NT2/D1 (cell line): ENCODE results near the gene RNFT2.

Source experiments
- DNase-seq: peaks from one replicate; pipeline ENCODE4 v3.0.0-alpha.2; 2011; ENCODE audit warnings: low read depth, low spot score
- H3K27me3 ChIP-seq: 2 replicates; pipeline ENCODE4 v1.6.0; 2011; ENCODE audit warnings: mild to moderate bottlenecking; ENCODE audit not compliant: insufficient read length, insufficient read depth
- H3K36me3 ChIP-seq: 2 replicates; pipeline ENCODE4 v1.6.1; 2011; ENCODE audit warnings: mild to moderate bottlenecking, low read length, mixed read lengths; ENCODE audit not compliant: insufficient read depth, insufficient read length
- H3K4me1 ChIP-seq: 2 replicates; pipeline ENCODE4 v1.5.1; 2011; ENCODE audit not compliant: insufficient read depth, insufficient read length
- H3K4me3 ChIP-seq: 2 replicates; pipeline ENCODE4 v1.5.1; 2011; ENCODE audit warnings: low read depth; ENCODE audit not compliant: insufficient read length
- H3K9ac ChIP-seq: 2 replicates; pipeline ENCODE4 v1.6.0; 2011; ENCODE audit warnings: low read depth; ENCODE audit not compliant: insufficient read length
- H3K9me3 ChIP-seq: 2 replicates; pipeline ENCODE4 v1.5.1; 2011; ENCODE audit warnings: mild to moderate bottlenecking, low read length; ENCODE audit not compliant: insufficient read depth
- SUZ12 ChIP-seq: IDR thresholded peaks from 2 replicates; pipeline ENCODE4 v1.6.1; 2011; ENCODE audit not compliant: insufficient read length, insufficient read depth; ENCODE audit errors: extremely low read depth
- YY1 ChIP-seq: IDR thresholded peaks from 2 replicates; pipeline ENCODE4 v1.6.1; 2011; ENCODE audit not compliant: insufficient read length, insufficient read depth
- ZNF274 ChIP-seq: IDR thresholded peaks from 2 replicates; pipeline ENCODE4 v1.6.1; 2011; ENCODE audit warnings: mild to moderate bottlenecking, low read depth, low read length

RNFT2 gene

DNA sequence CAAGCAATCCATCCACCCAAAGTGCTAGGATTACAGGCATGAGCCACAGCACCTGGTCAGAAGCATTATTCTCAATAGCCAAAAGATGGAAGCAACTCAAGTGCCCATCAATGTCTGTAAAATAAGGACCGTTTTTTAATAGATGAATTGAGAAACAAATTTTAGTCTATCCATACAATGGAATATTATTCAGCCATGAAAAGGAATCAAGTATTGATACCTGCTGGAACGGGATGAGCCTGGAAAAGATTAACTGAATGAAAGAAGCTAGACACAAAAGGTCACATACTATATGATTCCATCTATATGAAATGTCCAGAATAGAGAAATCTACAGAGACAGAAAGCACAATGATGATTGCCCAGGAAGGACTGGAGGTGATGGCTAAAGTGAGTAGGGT lies 163.5 kb downstream of the RNFT2 start:
- Histone ChIP-seq H3K9ac (no peak overlapping the region), H3K27me3 (no peaks in the 10 kb centered on the region), H3K36me3 (no peaks in the 10 kb centered on the region), H3K9me3 (no peaks in the 10 kb centered on the region), H3K4me1 (no peaks in the 10 kb centered on the region), H3K4me3 (no peak overlapping the region)
- TF ChIP-seq YY1: no peak
- TF ChIP-seq SUZ12: no peak
- TF ChIP-seq ZNF274: no peak
- DNase-seq: no peak
